ENCODE measurements around the gene CCL28.

GRCh38 chr5:43422143-43422542, 10.0 kb upstream of the CCL28 start:
- no peak for TF ChIP-seq CTCF (IDR thresholded peaks at IDR 0.05; ENCODE audit: insufficient read depth, low read length, poor library complexity, severe bottlenecking)
- TF ChIP-seq EZH2phosphoT487 (conservative IDR thresholded peaks at IDR 0.05; ENCODE audit: low read length), result no peak
